Body of pancreas (tissue), 4 donors: ENCODE results near the gene TP53BP2. TPM values are rescaled to one million over a fixed set of nuclear protein-coding genes. Genes with fewer than 3 reads are reported as not detected.

ENCODE experiments used
- ATAC-seq: fragments of 150-250 bp; one replicate; pipeline ENCODE4 v1.9.1; 2016
- DNase-seq, 4 donors: peaks; one replicate each; pipeline ENCODE4 v3.0.0-alpha.2; 2019
- H3K27ac ChIP-seq, 4 donors: fragments of 200-600 bp; sonication (generic); 1 replicate in 3 of 4; 2 replicates in 1 of 4; pipeline versions ENCODE4 v1.5.1 to v1.6.1; 2016 to 2019; ENCODE audit warnings: mild to moderate bottlenecking in 1 of 4, mixed read lengths in 1 of 4, moderate library complexity in 1 of 4
- H3K27me3 ChIP-seq, 2 donors: fragments of 200-600 bp; sonication (generic); one replicate each; pipeline ENCODE4 v1.6.0; 2016; ENCODE audit warnings: mild to moderate bottlenecking in 1 of 2
- H3K36me3 ChIP-seq, 2 donors: fragments of 200-600 bp; sonication (generic); replicated peaks in 1 of 2; 2 replicates each; pipeline ENCODE4 v1.5.1; 2016; ENCODE audit warnings: low read depth in 2 of 2; ENCODE audit not compliant: insufficient read depth in 1 of 2
- H3K4me1 ChIP-seq: fragments of 200-600 bp; sonication (generic); one replicate; pipeline ENCODE4 v1.6.0; 2016
- H3K4me3 ChIP-seq, 2 donors: fragments of 200-600 bp; sonication (generic); 1 replicate in 1 of 2; 2 replicates in 1 of 2; pipeline ENCODE4 v1.5.1; 2016 to 2019
- H3K9me3 ChIP-seq, 3 donors: fragments of 200-600 bp; sonication (generic); 1 replicate in 2 of 3; 2 replicates in 1 of 3; pipeline ENCODE4 v1.5.1; 2016
- POLR2A ChIP-seq, 3 donors: fragments of 450-650 bp; IDR thresholded peaks; one replicate each; pipeline ENCODE4 v1.6.1; 2016; ENCODE audit warnings: antibody characterized with exemption in 3 of 3, mild to moderate bottlenecking in 2 of 3
- WGBS, 2 donors: methylation state at CpG; one replicate each; pipeline ENCODE4 v1.1.5; 2017; 5-methylcytosine and 5-hydroxymethylcytosine counted together
- intact Hi-C: fragments of 100-400 bp; cut with DNase I; formaldehyde crosslinking; loops from one replicate; pipeline ENCODE4 v1.15.1; 2023
- total RNA-seq, 2 donors: library from RNA; depleted of rRNA; stranded (reverse); fragments of >200 nt; gene quantifications; one replicate each; pipeline ENCODE4 v1.1.0, GENCODE V29; 2016
- TF ChIP-seq, protein P1 (sequence below), 7 experiments: fragments of 450-650 bp in 4 of 7; fragments of 200-600 bp in 3 of 7; sonication (generic) in 3 of 7; IDR thresholded peaks; one replicate each; pipeline ENCODE4 v1.5.1; 2016 to 2019; ENCODE audit warnings: antibody characterized with exemption in 7 of 7

TP53BP2 gene
- total RNA-seq, 2 donors from 2014 or later = 22.3 to 30.0 TPM

DNA sequence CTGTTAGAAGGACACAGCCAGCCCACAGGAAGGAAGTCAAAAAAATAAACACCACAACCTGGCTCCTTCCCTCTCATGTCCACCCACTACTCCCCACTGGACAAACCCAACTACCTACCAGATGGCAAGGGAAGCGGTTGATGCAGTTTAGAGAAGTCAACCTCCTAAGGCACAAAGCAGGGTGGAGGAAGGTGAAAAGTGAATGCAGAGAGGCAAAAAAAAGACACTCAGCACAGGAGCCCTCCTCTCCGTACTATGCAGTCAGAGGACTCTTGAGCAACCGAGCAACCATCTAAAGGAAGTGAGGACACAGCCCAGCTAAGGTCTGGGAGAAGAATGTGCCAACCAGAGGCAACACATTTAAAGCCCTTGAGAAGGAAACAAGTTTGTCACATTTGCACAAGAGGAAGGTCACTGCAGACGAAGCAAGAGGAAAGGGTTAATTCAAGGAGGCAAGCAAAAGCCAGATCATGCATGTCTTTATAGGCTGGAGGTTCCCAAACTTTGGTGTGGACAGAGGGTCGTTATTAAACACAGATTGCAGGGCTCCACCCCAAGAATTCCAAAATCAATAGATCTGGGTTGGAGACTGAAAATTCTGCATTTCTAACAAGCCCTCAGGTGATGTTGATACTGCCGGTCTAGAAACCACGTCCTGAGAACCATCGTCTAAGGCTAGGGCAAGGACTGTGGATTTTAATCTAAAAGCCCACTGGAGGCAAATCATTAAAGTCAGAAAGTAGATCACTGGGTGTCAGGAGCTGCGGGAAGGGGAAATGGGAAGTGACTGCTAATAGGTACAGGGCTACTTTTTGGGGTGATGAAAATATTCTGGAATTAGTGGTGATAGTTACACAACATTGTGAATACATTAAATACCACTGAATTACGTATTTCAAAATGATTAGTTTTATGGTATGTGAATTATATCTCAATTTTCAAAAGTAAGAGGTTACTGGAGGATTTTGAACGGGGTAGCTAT is 19.7 kb downstream of the TP53BP2 start:
- no peaks in the 10 kb centered on the region for H3K27me3 ChIP-seq
- no peak overlapping the region for H3K4me3 ChIP-seq
- intact Hi-C loops = no loop called here
- TF ChIP-seq, protein P1, sequence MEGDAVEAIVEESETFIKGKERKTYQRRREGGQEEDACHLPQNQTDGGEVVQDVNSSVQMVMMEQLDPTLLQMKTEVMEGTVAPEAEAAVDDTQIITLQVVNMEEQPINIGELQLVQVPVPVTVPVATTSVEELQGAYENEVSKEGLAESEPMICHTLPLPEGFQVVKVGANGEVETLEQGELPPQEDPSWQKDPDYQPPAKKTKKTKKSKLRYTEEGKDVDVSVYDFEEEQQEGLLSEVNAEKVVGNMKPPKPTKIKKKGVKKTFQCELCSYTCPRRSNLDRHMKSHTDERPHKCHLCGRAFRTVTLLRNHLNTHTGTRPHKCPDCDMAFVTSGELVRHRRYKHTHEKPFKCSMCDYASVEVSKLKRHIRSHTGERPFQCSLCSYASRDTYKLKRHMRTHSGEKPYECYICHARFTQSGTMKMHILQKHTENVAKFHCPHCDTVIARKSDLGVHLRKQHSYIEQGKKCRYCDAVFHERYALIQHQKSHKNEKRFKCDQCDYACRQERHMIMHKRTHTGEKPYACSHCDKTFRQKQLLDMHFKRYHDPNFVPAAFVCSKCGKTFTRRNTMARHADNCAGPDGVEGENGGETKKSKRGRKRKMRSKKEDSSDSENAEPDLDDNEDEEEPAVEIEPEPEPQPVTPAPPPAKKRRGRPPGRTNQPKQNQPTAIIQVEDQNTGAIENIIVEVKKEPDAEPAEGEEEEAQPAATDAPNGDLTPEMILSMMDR (IDR thresholded peaks at IDR 0.05) = no peak
- no peak for TF ChIP-seq POLR2A (IDR thresholded peaks at IDR 0.05)
- no peaks in the 10 kb centered on the region for H3K9me3 ChIP-seq
- ATAC-seq (no peak), DNase-seq (peak in 1 of 4 donors; percentile 43)
- WGBS, 2 donors = 60 to 72% methylated on average over 11 of the region's 11 CpGs
- no peaks in the 10 kb centered on the region for H3K36me3 ChIP-seq
- H3K27ac ChIP-seq = no peak overlapping the region
- H3K4me1 ChIP-seq = peaks cover 41% of the 10 kb centered on the region

DNA sequence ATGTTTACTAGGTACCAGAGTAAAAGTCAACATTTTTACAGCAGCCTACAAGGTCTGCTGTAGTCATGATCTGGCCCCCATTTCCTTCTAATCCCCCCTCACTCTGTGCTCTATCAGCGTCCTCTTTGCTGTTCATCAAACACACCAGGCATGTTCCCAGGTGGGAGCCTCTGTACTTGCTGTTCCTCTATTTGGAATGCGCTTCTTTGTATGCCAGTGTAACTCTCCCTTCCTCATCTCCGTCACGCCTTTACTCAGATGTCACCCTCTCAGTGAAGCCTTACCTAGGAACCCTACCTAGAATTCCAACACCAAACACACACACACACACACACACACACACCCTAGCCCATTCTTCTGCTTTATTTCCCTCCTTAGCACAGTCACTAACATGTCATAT is 21.0 kb downstream of the TP53BP2 start:
- DNase-seq (no peak), ATAC-seq (no peak)
- Histone ChIP-seq H3K9me3 (no peaks in the 10 kb centered on the region), H3K4me1 (peaks cover 50% of the 10 kb centered on the region), H3K36me3 (no peaks in the 10 kb centered on the region), H3K4me3 (no peak overlapping the region), H3K27ac (no peak overlapping the region), H3K27me3 (no peaks in the 10 kb centered on the region)
- WGBS, 2 donors = 47 to 69% methylated on average over 4 of the region's 4 CpGs
- no peak for TF ChIP-seq POLR2A (IDR thresholded peaks at IDR 0.05)
- TF ChIP-seq, protein P1 (IDR thresholded peaks at IDR 0.05) = no peak
- intact Hi-C loops = no loop called here

DNA sequence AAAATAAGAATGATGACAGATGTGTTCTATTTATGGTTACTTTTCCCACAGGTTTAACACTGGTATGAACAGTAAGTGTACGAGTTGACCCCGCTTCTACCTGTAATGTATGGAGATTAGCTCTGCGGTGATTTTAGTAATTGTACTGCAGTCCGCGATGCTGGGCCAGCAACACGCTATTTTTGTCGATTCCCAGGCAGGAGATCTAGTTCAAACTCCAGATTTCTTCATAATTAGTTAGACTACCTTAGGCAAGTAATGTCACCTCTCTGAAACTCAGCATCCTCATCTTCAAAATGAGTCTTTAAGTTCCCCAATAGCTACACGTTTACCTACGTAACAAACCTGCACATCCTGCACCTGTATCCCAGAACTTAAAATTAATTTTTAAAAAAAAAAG is 21.5 kb downstream of the TP53BP2 start:
- Histone ChIP-seq H3K4me3 (no peak overlapping the region), H3K36me3 (no peaks in the 10 kb centered on the region), H3K9me3 (no peaks in the 10 kb centered on the region), H3K4me1 (peaks cover 54% of the 10 kb centered on the region), H3K27ac (no peak overlapping the region), H3K27me3 (no peaks in the 10 kb centered on the region)
- DNase-seq (no peak), ATAC-seq (no peak)
- TF ChIP-seq POLR2A (IDR thresholded peaks at IDR 0.05) = no peak
- TF ChIP-seq, protein P1 (IDR thresholded peaks at IDR 0.05) = no peak
- 69 to 76% methylated on average over 9 of the region's 9 CpGs for WGBS, 2 donors
- intact Hi-C loops = no loop called here

DNA sequence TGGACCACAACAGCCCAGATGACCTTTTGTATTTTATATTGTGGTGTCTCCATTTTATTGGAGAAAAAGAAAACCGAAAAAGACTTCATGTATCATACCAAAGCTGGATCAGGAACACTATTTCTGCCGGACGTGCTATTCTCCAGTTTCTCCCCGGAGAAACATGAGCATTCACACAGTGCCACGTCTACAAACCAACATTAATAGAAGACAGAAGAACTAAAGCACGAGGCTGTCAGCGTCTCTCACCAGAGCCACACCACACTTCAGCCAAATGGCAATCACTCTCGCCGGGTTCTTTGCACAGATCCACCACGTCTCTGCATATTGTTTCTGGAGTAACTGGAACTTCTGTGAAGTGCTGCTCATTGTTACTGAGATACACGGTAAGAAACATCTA is 24.8 kb downstream of the TP53BP2 start:
- no peak for DNase-seq
- no peaks in the 10 kb centered on the region for H3K36me3 ChIP-seq
- peaks cover 50% of the 10 kb centered on the region for H3K4me1 ChIP-seq
- no peak for ATAC-seq
- H3K9me3 ChIP-seq = no peaks in the 10 kb centered on the region
- TF ChIP-seq POLR2A (IDR thresholded peaks at IDR 0.05) = no peak
- TF ChIP-seq, protein P1 (IDR thresholded peaks at IDR 0.05) = no peak
- 91 to 92% methylated on average over 11 of the region's 11 CpGs for WGBS, 2 donors
- no peak overlapping the region for H3K27ac ChIP-seq
- H3K4me3 ChIP-seq = no peak overlapping the region
- H3K27me3 ChIP-seq = no peaks in the 10 kb centered on the region
- intact Hi-C loops = no loop called here

DNA sequence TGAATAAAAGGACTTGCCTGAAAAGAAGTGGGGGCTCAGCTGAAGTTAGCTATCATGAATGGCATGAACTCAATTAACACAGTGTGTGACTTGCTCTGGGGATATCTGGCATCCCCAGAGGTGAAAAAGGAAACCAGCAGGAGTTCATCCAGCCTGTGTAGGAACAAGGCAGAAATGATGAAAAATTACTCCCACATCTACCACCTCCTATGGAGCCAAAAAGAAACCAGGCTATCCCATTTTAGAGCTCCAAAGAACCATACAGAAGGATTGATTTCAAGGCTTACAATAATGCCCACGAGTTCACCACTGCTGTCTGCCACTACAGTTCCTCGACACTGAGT is 25.3 kb downstream of the TP53BP2 start:
- H3K4me1 ChIP-seq = peaks cover 50% of the 10 kb centered on the region

More for the DNA sequence above, 25.3 kb downstream of the TP53BP2 start:
- Histone ChIP-seq H3K4me3 (no peak overlapping the region), H3K9me3 (no peaks in the 10 kb centered on the region), H3K27ac (no peak overlapping the region), H3K36me3 (no peaks in the 10 kb centered on the region), H3K27me3 (no peaks in the 10 kb centered on the region)
- ATAC-seq (no peak), DNase-seq (no peak)
- TF ChIP-seq, protein P1 (IDR thresholded peaks at IDR 0.05) = no peak
- TF ChIP-seq POLR2A (IDR thresholded peaks at IDR 0.05) = no peak
- WGBS, 2 donors = 66 to 94% methylated on average over 2 of the region's 2 CpGs
- intact Hi-C loops = no loop called here
